Mesodermal cell (in vitro differentiated cells): ENCODE data around the gene SLC4A11.

Experiments used
- H3K27ac ChIP-seq: 2 replicates; pipeline ENCODE4 v1.7.0; 2013; ENCODE audit warnings: mild to moderate bottlenecking, low read depth, low read length, moderate library complexity; ENCODE audit not compliant: severe bottlenecking
- H3K36me3 ChIP-seq: 2 replicates; pipeline ENCODE4 v1.7.1; 2013; ENCODE audit warnings: mild to moderate bottlenecking, low read length, moderate library complexity; ENCODE audit not compliant: control insufficient read depth, insufficient read depth
- H3K4me1 ChIP-seq: one replicate; pipeline ENCODE4 v1.7.1; 2013; ENCODE audit warnings: mild to moderate bottlenecking, low read length; ENCODE audit not compliant: insufficient read depth, control insufficient read depth, poor library complexity, severe bottlenecking
- H3K4me3 ChIP-seq: 2 replicates; pipeline ENCODE4 v1.7.0; 2013; ENCODE audit warnings: low read length, control low read depth, mild to moderate bottlenecking; ENCODE audit not compliant: insufficient read depth, poor library complexity, severe bottlenecking; ENCODE audit errors: extremely low read depth
- H3K9me3 ChIP-seq: 2 replicates; pipeline ENCODE4 v1.7.1; 2013; ENCODE audit warnings: mild to moderate bottlenecking, low read length, moderate library complexity; ENCODE audit not compliant: control insufficient read depth
- WGBS, 2 experiments: methylation state at CpG; one replicate each; pipeline ENCODE4 v1.1.5; 2013; ENCODE audit warnings: missing lambda C conversion rate in 2 of 2; ENCODE audit not compliant: insufficient coverage in 2 of 2; 5-methylcytosine and 5-hydroxymethylcytosine counted together

The SLC4A11 gene

DNA sequence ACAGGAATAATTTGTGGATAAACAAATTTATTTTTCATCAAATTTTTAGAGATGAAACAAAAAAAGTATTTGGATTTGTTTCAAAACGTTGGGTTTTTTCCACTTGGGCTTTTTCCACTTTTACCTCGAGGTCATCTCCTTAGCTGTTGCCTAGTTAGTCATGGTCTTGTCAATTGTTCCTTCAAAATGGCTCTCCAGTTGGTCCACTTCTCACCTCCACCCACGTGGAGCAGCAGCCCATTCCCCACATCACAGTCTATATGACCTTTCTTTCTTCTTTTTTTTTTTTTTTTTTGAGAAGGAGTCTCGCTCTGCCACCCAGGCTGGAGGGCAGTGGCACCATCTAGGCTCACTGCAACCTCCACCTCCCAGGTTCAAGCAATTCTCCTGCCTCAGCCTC, 6.7 kb upstream of the SLC4A11 start:
- H3K9me3 ChIP-seq: no peaks in the 10 kb centered on the region
- no peak overlapping the region for H3K4me3 ChIP-seq
- WGBS, 2 experiments: 76% methylated on average over 2 of the region's 4 CpGs; no CpG with 5 or more reads in 1 of the 2 experiments
- no peaks in the 10 kb centered on the region for H3K36me3 ChIP-seq
- H3K4me1 ChIP-seq: peaks cover 13% of the 10 kb centered on the region
- no peak overlapping the region for H3K27ac ChIP-seq

- Histone ChIP-seq H3K27ac (no peak overlapping the region), H3K4me1 (peaks cover 18% of the 10 kb centered on the region), H3K9me3 (no peaks in the 10 kb centered on the region), H3K36me3 (no peaks in the 10 kb centered on the region), H3K4me3 (no peak overlapping the region)
- 93% methylated on average over 2 of the region's 2 CpGs; no CpG with 5 or more reads in 1 of the 2 experiments for WGBS, 2 experiments
Observed at GRCh38 chr20:3245156-3245555, 6.2 kb upstream of the SLC4A11 start.

DNA sequence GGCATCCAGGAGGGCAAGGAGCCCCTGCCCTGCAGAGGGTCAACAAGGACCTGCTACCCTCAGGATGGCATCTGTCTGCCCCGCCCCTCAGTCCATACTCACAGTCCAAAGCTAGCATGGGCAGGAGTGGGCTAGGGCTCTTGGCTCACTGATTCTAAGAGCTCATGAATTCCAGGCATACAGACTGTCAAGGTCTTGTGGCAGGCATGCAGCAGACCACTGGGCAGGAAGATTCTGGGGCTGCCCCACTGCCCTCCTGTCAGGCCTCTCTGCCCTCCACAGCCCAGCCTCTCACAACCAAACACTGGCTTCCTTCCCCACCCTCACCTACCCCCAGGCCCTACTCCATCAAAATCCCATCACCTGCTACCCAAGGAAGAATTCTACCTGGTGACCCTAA, 5.6 kb upstream of the SLC4A11 start:
- Histone ChIP-seq H3K9me3 (no peaks in the 10 kb centered on the region), H3K4me3 (no peak overlapping the region), H3K4me1 (peaks cover 18% of the 10 kb centered on the region), H3K27ac (no peak overlapping the region), H3K36me3 (no peaks in the 10 kb centered on the region)
- WGBS, 2 experiments: 85 to 86% methylated on average over 1 of the region's 1 CpG

- Histone ChIP-seq H3K4me3 (no peak overlapping the region), H3K4me1 (peaks cover 15% of the 10 kb centered on the region), H3K9me3 (no peaks in the 10 kb centered on the region), H3K36me3 (no peaks in the 10 kb centered on the region), H3K27ac (no peak overlapping the region)
- 89 to 96% methylated on average over 4 to 7 of the region's 11 CpGs for WGBS, 2 experiments
Observed at GRCh38 chr20:3243718-3244358, 4.8 kb upstream of the SLC4A11 start.

DNA sequence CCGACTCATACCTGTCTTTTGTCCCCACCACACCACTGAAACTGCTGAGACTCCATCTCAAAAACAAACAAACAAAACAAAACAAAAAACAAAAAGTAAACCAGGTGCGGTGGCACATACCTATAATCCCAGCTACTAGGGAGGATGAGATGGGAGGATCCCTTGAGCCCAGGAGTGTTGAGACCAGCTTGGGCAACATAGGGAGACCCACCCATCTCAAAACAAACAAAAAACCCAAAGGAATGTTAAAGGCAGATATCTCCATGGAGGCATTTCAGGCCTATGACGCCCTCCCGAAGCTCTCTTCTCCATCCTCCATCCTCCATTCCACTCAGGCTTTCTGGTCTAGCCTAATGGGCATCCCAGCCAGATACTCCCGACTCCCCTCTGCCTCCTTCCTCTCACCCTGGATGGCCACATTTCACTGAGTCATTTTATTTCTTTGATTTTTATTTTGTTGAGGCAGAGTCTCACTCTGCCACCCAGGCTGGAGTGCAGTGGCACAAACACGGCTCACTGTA, 3.2 kb upstream of the SLC4A11 start:
- 80 to 82% methylated on average over 5 of the region's 6 CpGs for WGBS, 2 experiments
- Histone ChIP-seq H3K36me3 (no peaks in the 10 kb centered on the region), H3K4me3 (no peak overlapping the region), H3K27ac (no peak overlapping the region), H3K4me1 (peaks cover 9% of the 10 kb centered on the region), H3K9me3 (no peaks in the 10 kb centered on the region)

- H3K36me3 ChIP-seq: no peaks in the 10 kb centered on the region
- no peak overlapping the region for H3K27ac ChIP-seq
- H3K4me3 ChIP-seq: peak overlapping the region; percentile 66
- peaks cover 9% of the 10 kb centered on the region for H3K4me1 ChIP-seq
- WGBS, 2 experiments: 90 to 92% methylated on average over 13 to 14 of the region's 15 CpGs
- no peaks in the 10 kb centered on the region for H3K9me3 ChIP-seq
Observed at GRCh38 chr20:3240776-3241363, 1.9 kb upstream of the SLC4A11 start.

DNA sequence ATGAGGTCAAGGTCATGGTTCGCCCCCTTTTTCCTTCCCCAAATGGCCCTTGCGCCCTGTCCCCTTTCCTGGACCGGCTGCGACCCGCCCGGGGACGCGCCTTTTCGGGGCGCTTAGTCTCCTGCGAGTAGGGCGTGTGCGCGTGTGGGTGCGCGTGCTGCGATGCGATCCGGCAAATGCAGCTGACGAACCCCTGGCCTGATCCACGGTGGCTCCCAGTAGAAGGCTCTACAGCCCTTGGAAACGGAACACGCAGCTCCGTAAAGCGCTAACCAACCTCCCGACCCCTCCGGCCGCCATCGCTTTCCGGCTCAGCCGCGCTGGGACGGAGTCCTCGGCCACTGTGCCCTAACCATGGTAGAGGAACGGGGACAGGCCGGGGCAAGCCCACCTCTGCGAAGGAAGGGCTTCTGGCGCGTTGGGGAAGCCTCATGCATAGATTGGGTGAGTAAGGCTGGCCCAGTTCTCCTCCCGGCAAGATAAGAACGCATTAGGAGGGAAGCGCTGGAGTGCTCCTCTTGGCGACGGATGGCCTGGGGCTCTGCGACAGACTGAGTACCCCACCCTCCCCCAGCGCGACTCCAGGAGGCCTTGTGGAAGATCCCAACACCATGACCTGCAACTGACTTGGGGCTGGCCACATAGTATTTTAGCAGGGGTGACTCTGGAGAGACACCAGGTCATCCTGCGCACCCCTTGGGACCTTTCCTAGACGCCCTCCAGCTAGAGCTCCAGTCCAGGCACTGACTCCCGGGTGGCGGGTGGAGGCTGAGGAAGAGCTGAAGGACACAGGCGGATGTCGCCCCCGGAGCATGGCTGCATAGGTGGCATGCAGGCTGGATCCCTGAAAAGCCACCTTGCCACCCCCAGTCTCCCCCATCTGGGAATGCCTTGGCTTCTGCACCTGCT, 1.1 kb upstream of the SLC4A11 start:
- 17% methylated on average over 34 to 43 of the region's 54 CpGs for WGBS, 2 experiments
- no peak overlapping the region for H3K27ac ChIP-seq
- H3K36me3 ChIP-seq: no peaks in the 10 kb centered on the region
- peak overlapping the region; percentile 66 for H3K4me3 ChIP-seq
- H3K4me1 ChIP-seq: peaks cover 9% of the 10 kb centered on the region
- no peaks in the 10 kb centered on the region for H3K9me3 ChIP-seq

GRCh38 chr20:3238616-3239025, 369 bp downstream of the SLC4A11 start:
- Histone ChIP-seq H3K4me1 (peaks cover 9% of the 10 kb centered on the region), H3K9me3 (no peaks in the 10 kb centered on the region), H3K4me3 (peak overlapping the region; percentile 66), H3K27ac (no peak overlapping the region), H3K36me3 (no peaks in the 10 kb centered on the region)
- WGBS, 2 experiments: 0 to 1% methylated on average over 30 to 48 of the region's 48 CpGs

DNA sequence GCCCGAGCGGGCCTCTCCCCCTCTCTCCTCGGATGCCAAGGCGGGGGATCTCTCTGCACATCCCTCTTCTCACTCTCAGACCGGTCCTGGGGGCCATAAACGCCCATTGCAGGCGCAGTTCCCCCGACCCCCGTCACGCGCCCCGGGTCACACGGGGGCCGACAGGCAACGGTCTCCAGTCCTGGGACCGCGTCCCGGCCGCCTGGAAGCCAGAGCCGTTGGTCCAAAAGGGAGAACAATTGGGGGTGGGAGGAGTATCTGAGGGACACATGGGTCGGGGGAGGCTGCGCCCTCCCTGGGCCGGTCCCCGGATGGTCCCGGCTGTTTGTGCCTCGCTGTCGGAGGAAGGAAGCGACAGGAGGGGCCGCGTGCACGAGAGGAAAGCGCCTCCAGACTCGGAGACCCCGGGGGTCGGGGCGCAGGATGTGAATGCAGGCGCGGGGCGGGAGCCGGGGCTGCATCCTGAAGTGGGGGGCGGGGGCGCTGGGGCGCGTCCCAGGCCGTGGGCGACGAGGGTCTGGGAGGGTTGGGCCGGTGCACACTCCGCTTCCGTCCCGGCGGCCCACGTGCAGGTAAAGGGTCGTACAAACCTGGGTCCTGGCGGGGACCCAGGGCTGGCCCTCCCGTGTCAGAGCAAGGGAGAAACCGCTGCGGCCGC, 903 bp downstream of the SLC4A11 start:
- Histone ChIP-seq H3K4me3 (peak overlapping the region; percentile 66), H3K27ac (no peak overlapping the region), H3K4me1 (peaks cover 9% of the 10 kb centered on the region), H3K9me3 (no peaks in the 10 kb centered on the region), H3K36me3 (no peaks in the 10 kb centered on the region)
- 2% methylated on average over 45 to 53 of the region's 59 CpGs for WGBS, 2 experiments
